ENCODE data around the gene AK1. TPM values are rescaled to one million over a fixed set of nuclear protein-coding genes. Genes with fewer than 3 reads are reported as not detected.

AK1 gene
- total RNA-seq, 3 donors from 2014 or later: 66.7 to 157 (median 106) TPM

DNA sequence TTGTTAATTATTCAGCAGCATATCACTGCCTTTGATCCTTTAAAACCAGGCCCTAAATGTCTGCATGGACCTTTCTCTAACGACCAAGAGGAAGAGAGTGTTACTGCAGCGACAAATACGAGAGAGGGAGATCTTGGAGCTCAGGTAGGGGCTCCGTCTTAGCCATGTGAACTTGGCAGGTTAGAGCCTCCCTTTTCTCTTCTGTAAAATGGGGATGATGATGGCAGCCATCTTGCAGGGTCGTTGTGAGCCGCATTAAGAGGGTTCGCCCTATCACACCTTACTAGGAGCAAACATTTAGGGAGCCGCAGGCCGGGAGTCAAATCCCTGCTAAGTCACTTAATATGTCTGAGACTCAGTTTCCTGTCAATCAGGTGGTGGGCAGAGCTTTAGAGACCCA, 24.6 kb downstream of the AK1 start:
- intact Hi-C loops (cut with DNase I, micrococcal nuclease): no loop called here
- ATAC-seq (no peak), DNase-seq (no peak)
- no peak for TF ChIP-seq CTCF (IDR thresholded peaks at IDR 0.05)
- Histone ChIP-seq H3K36me3 (ENCODE audit: low read depth) (no peaks in the 10 kb centered on the region), H3K4me3 (no peak overlapping the region), H3K4me1 (ENCODE audit: low read depth) (no peaks in the 10 kb centered on the region), H3K9me3 (peaks cover 13% of the 10 kb centered on the region)

DNA sequence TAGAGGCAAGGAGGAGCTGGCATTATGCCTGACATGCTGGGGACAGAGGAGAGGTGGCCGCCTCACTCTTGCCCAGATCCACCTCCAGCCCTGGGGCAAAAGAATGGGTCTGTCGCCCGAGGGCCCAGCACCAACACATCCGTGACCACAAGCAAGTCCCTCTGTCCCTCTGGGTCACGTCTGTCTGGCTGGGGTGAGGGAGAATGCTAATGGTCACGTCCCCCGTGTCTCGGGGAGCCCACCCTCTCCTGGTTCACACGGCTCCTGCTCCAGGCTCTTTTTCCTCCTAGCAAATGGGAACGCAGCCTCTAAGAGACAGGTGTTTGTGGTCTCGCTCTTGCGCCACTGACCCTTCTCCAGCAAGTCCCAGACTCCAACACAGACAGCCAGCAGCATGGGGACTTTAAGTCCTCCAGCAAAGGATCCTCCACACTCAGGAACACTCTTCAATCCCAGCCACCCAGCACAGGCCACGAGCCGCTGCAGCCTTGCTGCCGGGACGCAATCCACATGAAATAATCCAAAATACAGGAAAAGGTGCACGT, 27.1 kb downstream of the AK1 start:
- DNase-seq (no peak), ATAC-seq (no peak)
- H3K4me3 ChIP-seq: no peak overlapping the region
- TF ChIP-seq CTCF (IDR thresholded peaks at IDR 0.05): no peak
- H3K36me3 ChIP-seq (ENCODE audit: low read depth): no peaks in the 10 kb centered on the region
- intact Hi-C loops (cut with DNase I, micrococcal nuclease): no loop called here
- peaks cover 13% of the 10 kb centered on the region for H3K9me3 ChIP-seq
- H3K4me1 ChIP-seq (ENCODE audit: low read depth): no peaks in the 10 kb centered on the region

- Histone ChIP-seq H3K4me3 (no peak overlapping the region), H3K9me3 (peaks cover 13% of the 10 kb centered on the region), H3K4me1 (ENCODE audit: low read depth) (no peaks in the 10 kb centered on the region), H3K36me3 (ENCODE audit: low read depth) (no peaks in the 10 kb centered on the region)
- ATAC-seq: no peak
- no peak for DNase-seq
- intact Hi-C loops (cut with DNase I, micrococcal nuclease): no loop called here
- no peak for TF ChIP-seq CTCF (IDR thresholded peaks at IDR 0.05)
These were observed 28.5 kb downstream of the AK1 start for GRCh38 chr9:127848756-127849504.

- intact Hi-C loops (cut with DNase I, micrococcal nuclease): no loop called here
- no peak for TF ChIP-seq CTCF (IDR thresholded peaks at IDR 0.05)
- no peak overlapping the region for H3K4me3 ChIP-seq
These were observed 29.4 kb downstream of the AK1 start for GRCh38 chr9:127847833-127848755.

DNA sequence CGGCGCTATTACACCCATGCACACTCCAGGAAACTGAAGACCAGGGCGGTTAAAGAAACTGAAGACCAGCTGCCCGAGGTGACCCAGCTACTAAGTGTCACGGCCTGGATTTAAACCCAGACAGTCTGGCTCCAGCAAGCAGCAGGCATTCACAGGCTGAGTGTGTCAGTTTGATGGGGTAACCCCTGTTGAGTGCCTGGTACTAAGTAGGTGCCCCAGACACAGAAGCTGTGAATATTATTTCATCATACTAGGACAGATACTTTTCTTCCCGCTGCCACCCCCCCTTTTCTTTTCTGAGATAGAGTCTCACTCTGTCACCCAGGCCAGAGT, 30.3 kb downstream of the AK1 start:
- H3K9me3 ChIP-seq: peaks cover 13% of the 10 kb centered on the region
- intact Hi-C loops (cut with DNase I, micrococcal nuclease): no loop called here
- no peak for ATAC-seq
- H3K36me3 ChIP-seq (ENCODE audit: low read depth): no peaks in the 10 kb centered on the region
- TF ChIP-seq CTCF (IDR thresholded peaks at IDR 0.05): no peak
- H3K4me3 ChIP-seq: no peak overlapping the region
- H3K4me1 ChIP-seq (ENCODE audit: low read depth): no peaks in the 10 kb centered on the region
- DNase-seq: no peak

More at GRCh38 chr9:127847833-127848755, 29.4 kb downstream of the AK1 start:
- Histone ChIP-seq H3K9me3 (peaks cover 13% of the 10 kb centered on the region), H3K4me1 (ENCODE audit: low read depth) (no peaks in the 10 kb centered on the region), H3K36me3 (ENCODE audit: low read depth) (no peaks in the 10 kb centered on the region)
- no peak for ATAC-seq
- no peak for DNase-seq
